ENCODE measurements around the gene NUP210L.

DNA sequence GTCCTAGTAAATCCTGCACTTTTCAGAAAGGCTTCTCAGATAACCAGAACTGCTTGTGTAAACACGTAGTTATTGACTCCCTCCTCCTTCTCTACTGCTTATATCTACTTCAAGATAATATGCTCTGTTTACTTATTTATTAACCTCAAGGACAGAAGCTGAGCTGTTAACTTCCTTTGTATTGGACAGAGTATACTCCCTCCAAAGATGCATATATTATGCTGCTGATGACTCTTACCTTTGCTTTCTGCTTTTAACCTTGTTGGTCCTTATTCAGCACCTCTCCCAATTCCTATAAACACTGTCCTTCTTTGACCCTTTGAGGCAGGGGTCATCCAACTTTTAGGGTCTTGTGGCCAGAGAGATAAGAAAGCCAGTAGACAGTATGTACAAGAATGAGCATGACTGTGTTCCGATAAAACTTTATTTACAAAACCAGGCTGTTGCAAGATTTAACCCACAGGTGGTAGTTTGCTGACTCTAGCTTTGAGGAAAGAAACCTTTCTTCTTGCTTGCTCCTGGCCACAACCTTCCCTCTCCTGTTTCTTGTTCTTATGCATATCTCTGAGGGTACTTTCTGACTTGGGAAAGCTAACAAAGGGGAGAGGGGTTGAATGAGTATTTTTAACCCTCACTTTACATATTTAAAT is 32.1 kb upstream of the NUP210L start:
- TF ChIP-seq, protein P1, sequence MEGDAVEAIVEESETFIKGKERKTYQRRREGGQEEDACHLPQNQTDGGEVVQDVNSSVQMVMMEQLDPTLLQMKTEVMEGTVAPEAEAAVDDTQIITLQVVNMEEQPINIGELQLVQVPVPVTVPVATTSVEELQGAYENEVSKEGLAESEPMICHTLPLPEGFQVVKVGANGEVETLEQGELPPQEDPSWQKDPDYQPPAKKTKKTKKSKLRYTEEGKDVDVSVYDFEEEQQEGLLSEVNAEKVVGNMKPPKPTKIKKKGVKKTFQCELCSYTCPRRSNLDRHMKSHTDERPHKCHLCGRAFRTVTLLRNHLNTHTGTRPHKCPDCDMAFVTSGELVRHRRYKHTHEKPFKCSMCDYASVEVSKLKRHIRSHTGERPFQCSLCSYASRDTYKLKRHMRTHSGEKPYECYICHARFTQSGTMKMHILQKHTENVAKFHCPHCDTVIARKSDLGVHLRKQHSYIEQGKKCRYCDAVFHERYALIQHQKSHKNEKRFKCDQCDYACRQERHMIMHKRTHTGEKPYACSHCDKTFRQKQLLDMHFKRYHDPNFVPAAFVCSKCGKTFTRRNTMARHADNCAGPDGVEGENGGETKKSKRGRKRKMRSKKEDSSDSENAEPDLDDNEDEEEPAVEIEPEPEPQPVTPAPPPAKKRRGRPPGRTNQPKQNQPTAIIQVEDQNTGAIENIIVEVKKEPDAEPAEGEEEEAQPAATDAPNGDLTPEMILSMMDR (IDR thresholded peaks at IDR 0.05), result no peak
- no peak for TF ChIP-seq POLR2A (IDR thresholded peaks at IDR 0.05)
- TF ChIP-seq EP300 (IDR thresholded peaks at IDR 0.05), result no peak
